ENCODE measurements around the gene ZBTB34.

The ZBTB34 gene

GRCh38 chr9:126932871-126933321, 72.5 kb downstream of the ZBTB34 start:
- no peak for DNase-seq (ENCODE audit: low read depth)
- H3K4me3 ChIP-seq (ENCODE audit: low read length) = no peak overlapping the region
- TF ChIP-seq CTCF (conservative IDR thresholded peaks at IDR 0.05; ENCODE audit: low read length) = no peak

- DNase-seq (ENCODE audit: low read depth) = no peak
- no peak for TF ChIP-seq CTCF (conservative IDR thresholded peaks at IDR 0.05; ENCODE audit: low read length)
Observed at GRCh38 chr9:126933334-126933980, 73.0 kb downstream of the ZBTB34 start.

GRCh38 chr9:126934441-126934840, 74.0 kb downstream of the ZBTB34 start:
- no peak overlapping the region for H3K4me3 ChIP-seq (ENCODE audit: low read length)
- no peak for TF ChIP-seq CTCF (conservative IDR thresholded peaks at IDR 0.05; ENCODE audit: low read length)
- no peak for DNase-seq (ENCODE audit: low read depth)

More at GRCh38 chr9:126933334-126933980, 73.0 kb downstream of the ZBTB34 start:
- no peak overlapping the region for H3K4me3 ChIP-seq (ENCODE audit: low read length)

Data from AG10803 (cell line).